H1 (cell line): Measurements from ENCODE around the gene PDK1. TPM values are rescaled to one million over a fixed set of nuclear protein-coding genes. Genes with fewer than 3 reads are reported as not detected.

Source experiments
- CTCF ChIA-PET: fragments of 300-600 bp; sonication (Branson Sonifier 250); formaldehyde crosslinking; loops from one replicate; lab custom pipeline; 2021; ENCODE audit not compliant: partially characterized antibody; lab: Charles Lee
- POLR2A ChIA-PET: fragments of 300-600 bp; sonication (Branson Sonifier 250); formaldehyde crosslinking; loops from one replicate; lab custom pipeline; 2021; ENCODE audit warnings: inconsistent platforms; ENCODE audit not compliant: partially characterized antibody; lab: Charles Lee
- DNase-seq, 2 experiments: peaks; one replicate each; pipeline versions ENCODE4 v3.0.0 to v3.0.0-alpha.2; 2010 to 2022; ENCODE audit warnings: low spot score in 2 of 2, low read depth in 1 of 2, mixed read lengths in 1 of 2
- FAIRE-seq: peaks from 2 replicates; lab custom pipeline; 2011; peaks lifted over from hg19 to GRCh38; lab: Jason Lieb, UNC
- H2AFZ ChIP-seq: 2 replicates; pipeline ENCODE4 v1.8.1; 2012; ENCODE audit warnings: low read length, inconsistent platforms
- H2AK5ac ChIP-seq: 2 replicates; pipeline ENCODE4 v1.6.1; 2013; ENCODE audit warnings: low read depth, low read length
- H2BK120ac ChIP-seq: replicated peaks from 2 replicates; pipeline ENCODE3; 2013; ENCODE audit warnings: low read depth, low read length, inconsistent platforms
- H2BK12ac ChIP-seq: 2 replicates; pipeline ENCODE4 v1.6.1; 2013; ENCODE audit warnings: low read depth, low read length
- H2BK15ac ChIP-seq: 2 replicates; pipeline ENCODE4 v1.6.1; 2013; ENCODE audit warnings: low read length
- H2BK20ac ChIP-seq: 2 replicates; pipeline ENCODE4 v1.6.1; 2013; ENCODE audit warnings: low read length
- H2BK5ac ChIP-seq: 2 replicates; pipeline ENCODE4 v1.6.1; 2013; ENCODE audit warnings: low read depth, low read length
- H3K14ac ChIP-seq: 2 replicates; pipeline ENCODE4 v1.6.1; 2013; ENCODE audit warnings: inconsistent platforms; ENCODE audit not compliant: insufficient read length
- H3K18ac ChIP-seq: 2 replicates; pipeline ENCODE4 v1.6.1; 2013; ENCODE audit warnings: low read length; ENCODE audit errors: extremely low read depth
- H3K23ac ChIP-seq: 2 replicates; pipeline ENCODE4 v1.6.1; 2013; ENCODE audit warnings: inconsistent platforms; ENCODE audit not compliant: insufficient read length
- H3K23me2 ChIP-seq: 2 replicates; pipeline ENCODE4 v1.6.1; 2013; ENCODE audit warnings: low read depth, low read length
- H3K27ac ChIP-seq: 2 replicates; pipeline ENCODE4 v1.6.1; 2011; ENCODE audit warnings: low read depth, low read length, inconsistent platforms
- H3K27me3 ChIP-seq, 4 experiments: replicated peaks in 1 of 4; 1 replicate in 1 of 4; 2 replicates in 3 of 4; pipeline versions ENCODE4 v1.6.1 to v1.8.1; 2011 to 2013; ENCODE audit warnings: low read length in 3 of 4, mild to moderate bottlenecking in 3 of 4, inconsistent platforms in 2 of 4, mixed read lengths in 2 of 4, moderate library complexity in 1 of 4; ENCODE audit not compliant: control insufficient read depth in 3 of 4, insufficient read depth in 3 of 4; ENCODE audit errors: extremely low read depth in 1 of 4
- H3K36me3 ChIP-seq, 4 experiments: 2 replicates each; pipeline versions ENCODE4 v1.6.1 to v1.8.1; 2011 to 2013; ENCODE audit warnings: mild to moderate bottlenecking in 4 of 4, low read length in 3 of 4, moderate library complexity in 2 of 4, control low read depth in 1 of 4, inconsistent platforms in 1 of 4; ENCODE audit not compliant: insufficient read depth in 4 of 4, control insufficient read depth in 2 of 4
- H3K4ac ChIP-seq: replicated peaks from 2 replicates; pipeline ENCODE3; 2013; ENCODE audit warnings: low read length, low read depth, mixed read lengths, inconsistent platforms; ENCODE audit not compliant: insufficient read length
- H3K4me1 ChIP-seq, 4 experiments: replicated peaks in 1 of 4; 1 replicate in 1 of 4; 2 replicates in 3 of 4; pipeline versions ENCODE4 v1.6.1 to v1.8.1; 2011 to 2013; ENCODE audit warnings: low read length in 3 of 4, inconsistent platforms in 2 of 4, mixed read lengths in 1 of 4; ENCODE audit not compliant: insufficient read depth in 4 of 4, control insufficient read depth in 3 of 4
- H3K4me2 ChIP-seq, 2 experiments: 2 replicates each; pipeline versions ENCODE4 v1.6.1 to v1.8.1; 2011 to 2013; ENCODE audit warnings: low read depth in 2 of 2, low read length in 2 of 2, control low read depth in 1 of 2, inconsistent platforms in 1 of 2, mild to moderate bottlenecking in 1 of 2; ENCODE audit not compliant: insufficient read depth in 1 of 2
- H3K4me3 ChIP-seq, 4 experiments: fragments of 200-600, 300-600 bp in 1 of 4; sonication (generic), shearing (Covaris generic), sonication (Bioruptor Twin) in 1 of 4; 2 replicates each; pipeline versions ENCODE4 v1.5.1 to v1.8.1; 2011 to 2016; ENCODE audit warnings: low read length in 4 of 4, low read depth in 3 of 4, control low read depth in 2 of 4, inconsistent platforms in 2 of 4, mild to moderate bottlenecking in 2 of 4, mixed read lengths in 1 of 4, moderate library complexity in 1 of 4; ENCODE audit not compliant: insufficient read depth in 2 of 4; ENCODE audit errors: extremely low read depth in 1 of 4
- H3K56ac ChIP-seq: replicated peaks from 2 replicates; pipeline ENCODE3; 2013; ENCODE audit warnings: low read depth, mild to moderate bottlenecking, mixed read lengths, low read length, inconsistent platforms; ENCODE audit not compliant: insufficient read length
- H3K79me1 ChIP-seq: 2 replicates; pipeline ENCODE4 v1.6.1; 2013; ENCODE audit warnings: low read depth, low read length, control low read depth
- H3K79me2 ChIP-seq, 2 experiments: 2 replicates each; pipeline versions ENCODE4 v1.6.1 to v1.8.1; 2012 to 2013; ENCODE audit warnings: low read length in 2 of 2, mild to moderate bottlenecking in 2 of 2, inconsistent platforms in 1 of 2; ENCODE audit not compliant: insufficient read depth in 2 of 2, control insufficient read depth in 1 of 2
- H3K9ac ChIP-seq, 4 experiments: replicated peaks in 1 of 4; 1 replicate in 1 of 4; 2 replicates in 3 of 4; pipeline versions ENCODE4 v1.6.1 to v1.8.1; 2011 to 2013; ENCODE audit warnings: low read depth in 3 of 4, low read length in 3 of 4, control low read depth in 2 of 4, mild to moderate bottlenecking in 2 of 4, moderate library complexity in 2 of 4, inconsistent platforms in 1 of 4; ENCODE audit errors: extremely low read depth in 1 of 4
- H3K9me3 ChIP-seq, 2 experiments: 2 replicates each; pipeline versions ENCODE4 v1.6.1 to v1.8.1; 2012 to 2013; ENCODE audit warnings: mild to moderate bottlenecking in 2 of 2, moderate library complexity in 2 of 2, control low read depth in 1 of 2, inconsistent platforms in 1 of 2, low read depth in 1 of 2, low read length in 1 of 2, mixed read lengths in 1 of 2; ENCODE audit not compliant: insufficient read depth in 2 of 2
- H4K20me1 ChIP-seq, 2 experiments: replicated peaks in 1 of 2; 2 replicates each; pipeline versions ENCODE3 to v1.8.1; 2011 to 2013; ENCODE audit warnings: inconsistent platforms in 2 of 2, low read length in 2 of 2, mild to moderate bottlenecking in 1 of 2; ENCODE audit not compliant: insufficient read depth in 2 of 2, control insufficient read depth in 1 of 2
- H4K5ac ChIP-seq: 2 replicates; pipeline ENCODE4 v1.6.1; 2013; ENCODE audit warnings: low read length, low read depth, mixed read lengths, inconsistent platforms; ENCODE audit not compliant: insufficient read length
- H4K8ac ChIP-seq: 2 replicates; pipeline ENCODE4 v1.8.0; 2013; ENCODE audit warnings: mild to moderate bottlenecking, moderate library complexity, low read length, inconsistent platforms; ENCODE audit not compliant: insufficient read depth; ENCODE audit errors: extremely low read depth
- H4K91ac ChIP-seq: replicated peaks from 2 replicates; pipeline ENCODE3; 2013; ENCODE audit warnings: low read length, mixed read lengths, inconsistent platforms; ENCODE audit not compliant: insufficient read length
- EGR1 ChIP-seq: IDR thresholded peaks from 2 replicates; pipeline ENCODE4 v1.6.1; 2011; ENCODE audit warnings: low read depth, low read length, borderline replicate concordance
- GTF2F1 ChIP-seq: IDR thresholded peaks from 2 replicates; pipeline ENCODE4 v1.6.1; 2012; ENCODE audit warnings: low read depth, low read length, improper control_type of control experiment, borderline replicate concordance
- HDAC2 ChIP-seq, 2 experiments: fragments of 300-600 bp in 1 of 2; sonication (generic) in 1 of 2; IDR thresholded peaks; 2 replicates each; pipeline ENCODE4 v1.6.1; 2011 to 2012; ENCODE audit warnings: low read depth in 2 of 2, low read length in 2 of 2, mild to moderate bottlenecking in 2 of 2, moderate library complexity in 2 of 2, borderline replicate concordance in 1 of 2, inconsistent platforms in 1 of 2
- SP4 ChIP-seq: IDR thresholded peaks from 2 replicates; pipeline ENCODE4 v1.6.1; 2012; ENCODE audit warnings: low read length, inconsistent platforms
- TAF7 ChIP-seq: optimal IDR thresholded peaks from 2 replicates; pipeline ENCODE3; 2011; ENCODE audit warnings: low read depth, mild to moderate bottlenecking, inconsistent platforms, low read length, moderate library complexity, borderline replicate concordance
- TBP ChIP-seq: IDR thresholded peaks from 2 replicates; pipeline ENCODE4 v1.6.1; 2011; ENCODE audit warnings: low read depth, low read length, improper control_type of control experiment
- WGBS, 2 experiments: shearing (Covaris generic) in 1 of 2; methylation state at CpG; one replicate each; pipeline versions ENCODE4 v1.1.6 to v1.1.7; 2013 to 2015; ENCODE audit warnings: low lambda C conversion rate in 2 of 2, mixed read lengths in 2 of 2, inconsistent platforms in 1 of 2, low coverage in 1 of 2, missing lambda C conversion rate in 1 of 2; ENCODE audit not compliant: insufficient replicate concordance in 2 of 2, insufficient coverage in 1 of 2, insufficient read length in 1 of 2; ENCODE audit errors: extremely low coverage in 1 of 2, missing lambda C conversion rate in 1 of 2; 5-methylcytosine and 5-hydroxymethylcytosine counted together
- polyA plus RNA-seq, 7 experiments: library from polyadenylated mRNA; depleted of rRNA in 3 of 7; stranded (reverse) in 5 of 7; unstranded in 2 of 7; fragments of >200 nt in 5 of 7; fragments of 200-250 nt in 2 of 7; gene quantifications; 1 replicate in 5 of 7; 2 replicates in 1 of 7; 4 replicates in 1 of 7; pipeline versions ENCODE4 v1.2.1 to v1.2.3, GENCODE V29; 2011 to 2013; ENCODE audit warnings: missing spikeins in 2 of 7, mixed read lengths in 2 of 7
- total RNA-seq: library from RNA; stranded (reverse); fragmentation: NEBNext Ultra II Directional; extraction: Animal tissue kit (Norgen Biotek cat#: 25700); gene quantifications from 2 replicates; pipeline ENCODE4 v1.2.1, GENCODE V29; 2021

PDK1 gene
- total and polyA plus RNA-seq, 2 of the 8 experiments (the other 6 are each of a cell fraction or from before 2014, with no cell fraction given) = 18.2 to 21.9 TPM

DNA sequence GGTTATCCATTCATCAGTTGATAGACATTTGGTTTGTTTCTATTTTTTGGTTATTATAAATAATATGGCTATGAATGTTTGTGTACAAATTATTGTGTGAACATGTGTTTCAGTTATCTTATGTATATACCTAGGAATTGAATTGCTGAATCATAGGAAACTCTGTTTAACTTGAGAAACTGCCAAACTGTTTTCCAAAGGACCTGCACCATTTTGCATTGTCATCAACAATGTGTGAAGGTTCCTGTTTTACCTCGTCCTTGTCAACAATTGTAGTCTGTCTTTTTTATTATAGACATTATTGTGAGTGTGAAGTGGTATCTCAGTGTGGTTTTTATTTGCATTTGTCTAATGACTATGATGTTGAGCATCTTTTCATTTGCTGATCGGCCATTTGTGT, 17.1 kb downstream of the PDK1 start:
- no peak for TF ChIP-seq TBP
- no peak for TF ChIP-seq GTF2F1
- TF ChIP-seq EGR1 = no peak
- TF ChIP-seq HDAC2 (IDR thresholded peaks at IDR 0.05; ENCODE audit: borderline replicate concordance in 1 of 2, low read depth in 2 of 2, low read length in 2 of 2) = no peak
- TF ChIP-seq TAF7 = no peak
- no peak for TF ChIP-seq SP4
- TF ChIP-seq, all 59 proteins: peak for 0
- no peak for DNase-seq
- POLR2A ChIA-PET = no interaction called here
- H2BK20ac ChIP-seq = no peak overlapping the region
- H3K27me3 ChIP-seq = no peaks in the 10 kb centered on the region
- no peak overlapping the region for H2BK12ac ChIP-seq
- H3K14ac ChIP-seq = no peak overlapping the region
- no peak overlapping the region for H2BK5ac ChIP-seq
- H2AK5ac ChIP-seq = no peak overlapping the region
- H2BK120ac ChIP-seq = no peak overlapping the region
- peaks cover 0 to 2% of the 10 kb centered on the region in 2 experiments; a peak in 3 of 4 replicates for H3K9me3 ChIP-seq
- no peak overlapping the region for H4K91ac ChIP-seq
- H3K4ac ChIP-seq = no peak overlapping the region
- 93% methylated on average over 2 of the region's 2 CpGs; no CpG with 5 or more reads in 1 of the 2 experiments for WGBS, 2 experiments
- FAIRE-seq = no peak
- no peak overlapping the region for H2AFZ ChIP-seq
- H4K8ac ChIP-seq = no peak overlapping the region
- H3K36me3 ChIP-seq = peaks cover 4 to 44% (median 27%) of the 10 kb centered on the region in 4 experiments; a peak in 7 of 8 replicates
- H4K20me1 ChIP-seq = no peaks in the 10 kb centered on the region
- CTCF ChIA-PET = no interaction called here
- no peak overlapping the region for H3K4me3 ChIP-seq
- no peak overlapping the region for H3K9ac ChIP-seq
- no peak overlapping the region for H3K23ac ChIP-seq
- no peaks in the 10 kb centered on the region for H3K4me1 ChIP-seq
- H3K18ac ChIP-seq = no peak overlapping the region
- H3K79me2 ChIP-seq = peaks cover 0 to 43% of the 10 kb centered on the region in 2 experiments; a peak in 2 of 4 replicates
- no peak overlapping the region for H3K27ac ChIP-seq
- no peaks in the 10 kb centered on the region for H3K79me1 ChIP-seq
- H3K56ac ChIP-seq = no peak overlapping the region
- no peaks in the 10 kb centered on the region for H3K23me2 ChIP-seq
- no peak overlapping the region for H3K4me2 ChIP-seq
- no peak overlapping the region for H2BK15ac ChIP-seq
- H4K5ac ChIP-seq = no peak overlapping the region
